Measurements from ENCODE around the gene MRAP. TPM values are rescaled to one million over a fixed set of nuclear protein-coding genes. Genes with fewer than 3 reads are reported as not detected.

Gene MRAP
- total RNA-seq, 1 experiment from 2014 or later, result not detected

GRCh38 chr21:32276671-32277070 is 22.0 kb upstream of the MRAP start:
- Mint-ChIP-seq H3K27ac (ENCODE audit: unreplicated experiment) (no peak overlapping the region), H3K4me3 (ENCODE audit: low read depth, unreplicated experiment) (no peak overlapping the region), H3K36me3 (ENCODE audit: insufficient read depth, unreplicated experiment) (peaks cover 23% of the 10 kb centered on the region), H3K27me3 (ENCODE audit: unreplicated experiment) (no peaks in the 10 kb centered on the region), H3K4me1 (ENCODE audit: low read depth, unreplicated experiment) (no peaks in the 10 kb centered on the region), H3K9me3 (ENCODE audit: low read depth, unreplicated experiment) (no peaks in the 10 kb centered on the region)
- CTCF ChIA-PET, result no interaction called here
- BruUV-seq (replicated peaks), result no TSS peak
- DNase-seq, result no peak
- intact Hi-C loops (cut with micrococcal nuclease; ENCODE audit: unreplicated experiment), result no loop called here
- TF ChIP-seq CTCF (IDR thresholded peaks at IDR 0.05; ENCODE audit: unreplicated experiment), result no peak

DNA sequence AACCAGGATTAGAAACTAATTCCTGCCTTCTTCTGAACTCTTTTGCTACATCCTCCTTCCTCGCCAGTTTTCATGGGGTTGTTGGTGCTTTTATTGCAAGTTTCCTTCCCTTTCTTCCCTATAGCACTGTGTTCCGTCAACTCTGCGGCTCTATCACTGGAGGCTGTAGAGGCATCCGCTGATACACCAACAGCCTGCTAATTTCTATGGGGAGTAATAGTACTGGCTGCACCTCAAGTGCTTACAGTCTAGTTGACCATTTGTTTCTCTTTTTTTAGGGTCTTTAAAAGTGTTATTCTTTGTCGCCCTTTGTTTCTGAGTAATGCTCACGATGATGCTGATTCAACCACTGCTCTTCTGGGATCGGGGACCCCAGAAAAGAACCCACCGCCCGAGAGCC is 20.6 kb upstream of the MRAP start:
- intact Hi-C loops (cut with micrococcal nuclease; ENCODE audit: unreplicated experiment), result no loop called here
- no peak for DNase-seq
- Mint-ChIP-seq H3K9me3 (ENCODE audit: low read depth, unreplicated experiment) (no peaks in the 10 kb centered on the region), H3K36me3 (ENCODE audit: insufficient read depth, unreplicated experiment) (peaks cover 23% of the 10 kb centered on the region), H3K27ac (ENCODE audit: unreplicated experiment) (peak overlapping the region; percentile 21), H3K27me3 (ENCODE audit: unreplicated experiment) (no peaks in the 10 kb centered on the region), H3K4me3 (ENCODE audit: low read depth, unreplicated experiment) (peak overlapping the region; percentile 96), H3K4me1 (ENCODE audit: low read depth, unreplicated experiment) (no peaks in the 10 kb centered on the region)
- CTCF ChIA-PET, result no interaction called here
- TF ChIP-seq CTCF (IDR thresholded peaks at IDR 0.05; ENCODE audit: unreplicated experiment), result no peak
- BruUV-seq (replicated peaks), result no TSS peak

DNA sequence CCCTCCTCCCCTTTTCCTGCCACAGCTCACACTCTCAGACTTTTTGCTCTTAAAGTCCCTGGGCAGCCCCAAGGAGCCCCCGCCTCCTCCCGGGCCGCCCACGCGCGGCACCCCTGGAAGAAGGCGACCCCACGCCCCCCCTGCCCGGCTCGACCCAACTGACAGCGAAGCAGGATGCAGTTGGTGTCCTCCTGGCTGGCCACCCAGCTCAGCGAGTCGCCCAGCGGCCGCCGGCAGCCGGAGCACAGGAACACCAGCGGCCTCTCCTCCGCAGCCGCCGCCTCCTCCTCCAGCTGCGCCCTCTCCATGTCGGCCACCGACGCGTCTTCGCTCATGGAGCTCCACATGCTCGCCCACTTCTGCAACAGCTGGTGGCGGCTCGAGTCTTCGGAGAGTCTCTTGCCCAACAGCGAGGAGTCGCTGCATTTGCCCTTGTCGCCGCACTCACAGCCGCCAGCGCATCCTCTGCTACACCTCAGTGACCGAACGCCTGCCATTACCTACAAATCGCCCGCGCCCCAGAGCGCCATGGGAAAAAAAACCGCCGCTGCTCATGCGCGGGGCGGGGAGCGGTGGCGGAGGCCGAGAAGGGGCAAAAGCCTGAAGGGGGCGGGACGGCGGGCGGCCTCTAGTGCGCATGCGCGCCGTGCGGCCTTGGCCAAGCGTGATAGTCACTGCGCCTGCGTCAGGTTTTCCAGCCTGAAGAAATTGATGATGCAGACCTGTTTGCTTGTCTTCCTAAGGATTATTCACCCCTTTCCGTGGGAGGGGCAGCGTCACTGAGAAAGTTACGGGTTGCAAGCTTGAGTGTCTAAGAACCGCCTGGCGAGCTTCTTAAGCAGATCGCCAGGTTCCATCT is 19.9 kb upstream of the MRAP start, which contains the start of gene MIS18A:
Gene MIS18A (minus strand): TSS at position 532 of the 859 bp plus-strand sequence. CDS start 35 bp downstream, at position 497.
- CTCF ChIA-PET, result interaction anchor here (0.6 to 0.7 kb wide), 5 partner anchors 26 to 1050 kb away, joined by 3 to 7 read pairs (median 3); no protein-coding TSS in a partner anchor
- H3K36me3 Mint-ChIP-seq (ENCODE audit: insufficient read depth, unreplicated experiment), result peaks cover 23% of the 10 kb centered on the region
- no peak for TF ChIP-seq CTCF (IDR thresholded peaks at IDR 0.05; ENCODE audit: unreplicated experiment)
- no peaks in the 10 kb centered on the region for H3K27me3 Mint-ChIP-seq (ENCODE audit: unreplicated experiment)
- H3K4me1 Mint-ChIP-seq (ENCODE audit: low read depth, unreplicated experiment), result no peaks in the 10 kb centered on the region
- no TSS peak for BruUV-seq (replicated peaks)
- peak within 1 kb of the TSS; percentile 96 for H3K4me3 Mint-ChIP-seq (ENCODE audit: low read depth, unreplicated experiment)
- intact Hi-C loops (cut with micrococcal nuclease; ENCODE audit: unreplicated experiment), result no loop called here
- no peaks in the 10 kb centered on the region for H3K9me3 Mint-ChIP-seq (ENCODE audit: low read depth, unreplicated experiment)
- DNase-seq, result peak; percentile 94
- H3K27ac Mint-ChIP-seq (ENCODE audit: unreplicated experiment), result peak within 1 kb of the TSS; percentile 91

- CTCF ChIA-PET, result interaction anchor here (0.6 to 0.7 kb wide), 5 partner anchors 25 to 1049 kb away, joined by 3 to 7 read pairs (median 3); no protein-coding TSS in a partner anchor
- no peak for TF ChIP-seq CTCF (IDR thresholded peaks at IDR 0.05; ENCODE audit: unreplicated experiment)
- no TSS peak for BruUV-seq (replicated peaks)
- DNase-seq, result no peak
- H3K4me3 Mint-ChIP-seq (ENCODE audit: low read depth, unreplicated experiment), result peak overlapping the region; percentile 96
- intact Hi-C loops (cut with micrococcal nuclease; ENCODE audit: unreplicated experiment), result no loop called here
- H3K27me3 Mint-ChIP-seq (ENCODE audit: unreplicated experiment), result no peaks in the 10 kb centered on the region
- no peaks in the 10 kb centered on the region for H3K9me3 Mint-ChIP-seq (ENCODE audit: low read depth, unreplicated experiment)
- peak overlapping the region; percentile 91 for H3K27ac Mint-ChIP-seq (ENCODE audit: unreplicated experiment)
- no peaks in the 10 kb centered on the region for H3K4me1 Mint-ChIP-seq (ENCODE audit: low read depth, unreplicated experiment)
- peaks cover 23% of the 10 kb centered on the region for H3K36me3 Mint-ChIP-seq (ENCODE audit: insufficient read depth, unreplicated experiment)
These were observed 19.3 kb upstream of the MRAP start for GRCh38 chr21:32279377-32279680.
